DMS114 treated with DMSO at 0.1 percent for 48 hours (cell line): ENCODE data around the gene RASAL1.

Experiments
- DNase-seq: peaks from one replicate; lab custom pipeline; 2025; ENCODE audit not compliant: unreplicated experiment; lab: John Stamatoyannopoulos, UW

RASAL1 gene

GRCh38 chr12:113061061-113061694 is 74.4 kb downstream of the RASAL1 start:
- DNase-seq: no peak

- DNase-seq: no peak
Measured at GRCh38 chr12:113060336-113060960, 75.1 kb downstream of the RASAL1 start.

- DNase-seq: no peak
Measured at GRCh38 chr12:113059071-113059595, 76.4 kb downstream of the RASAL1 start.

- no peak for DNase-seq
Measured at GRCh38 chr12:113058553-113058952, 77.0 kb downstream of the RASAL1 start.

- DNase-seq: no peak
Measured at GRCh38 chr12:113057565-113058485, 77.7 kb downstream of the RASAL1 start.

- DNase-seq: no peak
Measured at GRCh38 chr12:113056631-113057488, 78.7 kb downstream of the RASAL1 start, which contains the start of gene DTX1. TSS of gene DTX1 (plus strand) at chr12:113056730. CDS start at chr12:113058193, 1,463 bp downstream.

- DNase-seq: no peak
Measured at GRCh38 chr12:113056381-113056630, 79.3 kb downstream of the RASAL1 start.

GRCh38 chr12:113055594-113056380 is 79.8 kb downstream of the RASAL1 start:
- DNase-seq: no peak

GRCh38 chr12:113054948-113055486 is 80.5 kb downstream of the RASAL1 start:
- no peak for DNase-seq

- DNase-seq: no peak
Measured at GRCh38 chr12:113052326-113052725, 83.2 kb downstream of the RASAL1 start.

- no peak for DNase-seq
Measured at GRCh38 chr12:113051759-113052158, 83.8 kb downstream of the RASAL1 start.

- no peak for DNase-seq
Measured at GRCh38 chr12:113050795-113051194, 84.8 kb downstream of the RASAL1 start.

GRCh38 chr12:113049976-113050742 is 85.4 kb downstream of the RASAL1 start:
- no peak for DNase-seq
